Ovary (tissue), 3 donors: Measurements from ENCODE around the gene HBB.

Source experiments
- EP300 ChIP-seq: sonication (generic); formaldehyde crosslinking; IDR thresholded peaks from one replicate; pipeline ENCODE4 v1.6.1; 2017; ENCODE audit warnings: antibody characterized with exemption
- POLR2A ChIP-seq: fragments of 450-650 bp; IDR thresholded peaks from one replicate; pipeline ENCODE4 v1.6.1; 2017; ENCODE audit warnings: antibody characterized with exemption, mild to moderate bottlenecking, moderate library complexity
- TF ChIP-seq, protein P1 (sequence below), 3 donors: fragments of 450-650 bp in 2 of 3; fragments of 200-600 bp in 1 of 3; IDR thresholded peaks; one replicate each; pipeline versions ENCODE4 v1.5.1 to v1.8.0; 2016 to 2022; ENCODE audit warnings: antibody characterized with exemption in 3 of 3, mild to moderate bottlenecking in 1 of 3
- donor health status: DM: no; HTN: no; CAD: no.

DNA sequence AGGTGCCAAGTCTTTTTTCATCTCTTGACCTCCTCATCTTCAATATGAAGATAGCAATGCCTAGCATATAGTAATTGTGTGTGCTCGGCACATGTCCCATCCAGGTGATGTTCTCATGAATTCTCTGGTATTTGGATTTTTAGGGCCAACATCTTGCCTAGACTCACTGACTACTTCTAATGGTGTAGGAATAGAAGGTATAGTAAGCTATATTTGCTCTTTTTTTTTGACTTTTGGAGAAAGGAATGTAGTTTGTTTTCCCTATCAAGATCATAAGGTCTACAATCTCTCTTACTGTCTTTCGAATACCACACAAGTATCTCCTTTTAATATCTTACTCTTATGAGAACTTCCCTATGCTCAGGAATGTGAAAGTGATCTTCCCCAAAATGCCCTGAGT lies 4.2 kb upstream of the HBB start:
- TF ChIP-seq EP300 (no peak), POLR2A (no peak)
- TF ChIP-seq, protein P1, sequence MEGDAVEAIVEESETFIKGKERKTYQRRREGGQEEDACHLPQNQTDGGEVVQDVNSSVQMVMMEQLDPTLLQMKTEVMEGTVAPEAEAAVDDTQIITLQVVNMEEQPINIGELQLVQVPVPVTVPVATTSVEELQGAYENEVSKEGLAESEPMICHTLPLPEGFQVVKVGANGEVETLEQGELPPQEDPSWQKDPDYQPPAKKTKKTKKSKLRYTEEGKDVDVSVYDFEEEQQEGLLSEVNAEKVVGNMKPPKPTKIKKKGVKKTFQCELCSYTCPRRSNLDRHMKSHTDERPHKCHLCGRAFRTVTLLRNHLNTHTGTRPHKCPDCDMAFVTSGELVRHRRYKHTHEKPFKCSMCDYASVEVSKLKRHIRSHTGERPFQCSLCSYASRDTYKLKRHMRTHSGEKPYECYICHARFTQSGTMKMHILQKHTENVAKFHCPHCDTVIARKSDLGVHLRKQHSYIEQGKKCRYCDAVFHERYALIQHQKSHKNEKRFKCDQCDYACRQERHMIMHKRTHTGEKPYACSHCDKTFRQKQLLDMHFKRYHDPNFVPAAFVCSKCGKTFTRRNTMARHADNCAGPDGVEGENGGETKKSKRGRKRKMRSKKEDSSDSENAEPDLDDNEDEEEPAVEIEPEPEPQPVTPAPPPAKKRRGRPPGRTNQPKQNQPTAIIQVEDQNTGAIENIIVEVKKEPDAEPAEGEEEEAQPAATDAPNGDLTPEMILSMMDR (IDR thresholded peaks at IDR 0.05), result no peak
